ENCODE measurements around the gene LGALS9. TPM values are rescaled to one million over a fixed set of nuclear protein-coding genes. Genes with fewer than 3 reads are reported as not detected.

Gene LGALS9
- total and polyA plus RNA-seq, 9 of the 15 experiments (the other 6 are each of a cell fraction or from before 2014, with no cell fraction given): 0.45 to 6.9 (median 2.8) TPM

DNA sequence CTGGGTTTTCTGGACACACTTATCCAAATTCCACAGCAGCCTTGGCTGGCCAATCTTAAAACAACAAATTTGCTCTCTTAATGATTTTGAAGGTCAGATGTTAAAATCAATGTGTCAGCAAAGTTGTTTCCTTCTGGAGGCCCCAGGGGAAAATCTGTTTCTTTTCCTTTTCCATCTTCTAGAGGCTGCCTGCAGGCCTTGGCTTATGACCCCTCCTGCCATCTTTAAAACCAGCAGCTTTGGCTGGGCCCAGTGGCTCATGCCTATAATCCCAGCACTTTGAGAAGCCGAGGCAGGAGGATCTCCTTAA lies 3.0 kb downstream of the LGALS9 start:
- peak overlapping the region; percentile 67 for H3K27ac ChIP-seq (ENCODE audit: extremely low read depth, low read depth, low read length)
- DNase-seq (ENCODE audit: extremely low read depth in 1 of 4, low spot score in 3 of 4): no peak
- ATAC-seq: no peak
- H4K20me1 ChIP-seq (replicated peaks; ENCODE audit: control insufficient read depth, insufficient read depth, low read length): no peaks in the 10 kb centered on the region
- peak overlapping the region; percentile 80 for H2AFZ ChIP-seq (ENCODE audit: low read depth, low read length)
- no peaks in the 10 kb centered on the region for H3K9me3 ChIP-seq (replicated peaks; ENCODE audit: control insufficient read depth, insufficient read depth, low read depth, low read length)
- FAIRE-seq: no peak
- ChIA-PET CTCF (ENCODE audit: low intra/inter-chr PET ratio) (no interaction called here), POLR2A (interaction anchor here (0.5 to 1.5 kb wide), 3 partner anchors 9 to 108 kb away, joined by 3 to 5 read pairs (median 4); no protein-coding TSS in a partner anchor)
- no peaks in the 10 kb centered on the region for H3K36me3 ChIP-seq (ENCODE audit: control insufficient read depth, insufficient read depth, low read length)
- no peaks in the 10 kb centered on the region for H3K79me2 ChIP-seq (ENCODE audit: control insufficient read depth, insufficient read depth, low read length)
- H3K9ac ChIP-seq (ENCODE audit: insufficient read depth in 1 of 2, low read depth in 2 of 2, low read length in 2 of 2): peak overlapping the region in 1 of 2 experiments; percentile 49; a peak in 2 of 4 replicates
- TF ChIP-seq ZNF347 (CRISPR knock-in tag; IDR thresholded peaks at IDR 0.05; ENCODE audit: low read depth) (no peak), MYNN (IDR thresholded peaks at IDR 0.05) (no peak), MYNN (CRISPR knock-in tag; IDR thresholded peaks at IDR 0.05) (no peak), XRCC5 (IDR thresholded peaks at IDR 0.05; ENCODE audit: low read depth, low read length) (no peak), YY1 (IDR thresholded peaks at IDR 0.05; ENCODE audit: borderline replicate concordance in 1 of 3, control insufficient read depth in 1 of 3, extremely low read depth in 1 of 3, insufficient read depth in 3 of 3, insufficient read length in 1 of 3, insufficient replicate concordance in 2 of 3, low read depth in 1 of 3, low read length in 2 of 3) (peak in 1 of 3 experiments; percentile 16), MAFK (IDR thresholded peaks at IDR 0.05; ENCODE audit: low read length) (peak; percentile 49; the same call in 1 of the 2 replicates), PCBP1 (IDR thresholded peaks at IDR 0.05; ENCODE audit: low read depth, low read length, poor library complexity, severe bottlenecking) (no peak), MAFF (IDR thresholded peaks at IDR 0.05; ENCODE audit: low read length) (peak; percentile 49; the same call in 1 of the 2 replicates), ZNF639 (CRISPR knock-in tag; conservative IDR thresholded peaks at IDR 0.05 in 1 of 2, IDR thresholded peaks at IDR 0.05 in 1 of 2) (0 out of 4 replicates have a peak, but pooled peaks of 1 of the 2 experiments have one; percentile 32)
- BruUV-seq (replicated peaks): no TSS peak
- no peaks in the 10 kb centered on the region for H3K27me3 ChIP-seq (ENCODE audit: control insufficient read depth in 2 of 2, insufficient read depth in 2 of 2, low read length in 2 of 2)
- H3K9me1 ChIP-seq (ENCODE audit: control insufficient read depth, insufficient read depth, low read length): no peaks in the 10 kb centered on the region
- in situ Hi-C loops (cut with MboI): no loop called here
- H3K4me2 ChIP-seq (ENCODE audit: insufficient read depth, low read length): peak overlapping the region; percentile 55; the same call in 1 of the 2 replicates
- WGBS (ENCODE audit: insufficient coverage, low coverage, missing lambda C conversion rate): 89% methylated on average over 1 of the region's 1 CpG
- peaks cover 34 to 35% of the 10 kb centered on the region in 2 experiments for H3K4me1 ChIP-seq (replicated peaks in 1 of 2; ENCODE audit: control insufficient read depth in 2 of 2, insufficient read depth in 2 of 2, low read length in 2 of 2)
- intact Hi-C loops (cut with micrococcal nuclease): no loop called here
- H3K4me3 ChIP-seq: no peak overlapping the region
